ENCODE data around the gene ASAP3.
"Not testable (repeated sequence)": the region's sequence is repeated elsewhere in the genome, so short reads cannot be mapped to it uniquely, and the experiment has no call there.

The ASAP3 gene

DNA sequence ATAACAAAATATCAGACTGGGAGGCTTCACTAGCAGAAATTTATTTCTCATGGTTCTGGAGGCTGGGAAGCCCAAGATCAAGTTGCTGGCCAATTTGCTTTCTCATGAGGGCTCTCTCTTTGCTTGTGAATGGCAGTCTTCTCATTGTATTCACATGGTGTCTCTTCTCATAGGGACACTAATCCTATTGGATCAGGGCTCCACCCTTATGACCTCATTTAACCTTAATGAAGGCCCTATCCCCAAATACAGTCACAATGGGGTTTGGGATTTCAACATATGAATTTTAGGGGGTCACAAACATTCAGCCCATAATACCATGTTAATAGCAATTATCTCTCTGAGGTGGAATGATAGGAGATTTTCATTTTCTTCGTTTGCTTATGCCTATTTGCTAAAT lies 84.8 kb downstream of the ASAP3 start:
- in situ Hi-C loops (cut with MboI; ENCODE audit: low sequenced_read_pairs): no loop called here

DNA sequence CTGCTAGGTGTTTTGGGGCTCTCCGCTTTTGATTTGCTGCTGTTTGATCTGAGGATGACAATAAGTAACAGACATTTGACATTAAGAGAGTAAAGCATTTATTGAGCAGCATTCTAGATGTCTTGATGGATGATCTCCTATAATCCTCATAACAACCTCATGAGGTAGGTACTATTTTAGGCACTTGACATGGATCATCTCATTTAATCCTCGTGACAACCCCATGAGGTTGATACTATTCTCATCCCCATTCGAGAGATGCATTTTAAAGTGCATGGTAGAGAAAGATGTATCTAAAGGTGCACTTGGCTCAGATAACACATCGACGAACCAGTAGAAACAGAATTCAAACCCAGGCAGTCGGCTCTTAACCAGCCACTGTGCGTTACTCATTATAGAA lies 86.1 kb downstream of the ASAP3 start:
- in situ Hi-C loops (cut with MboI; ENCODE audit: low sequenced_read_pairs): no loop called here

DNA sequence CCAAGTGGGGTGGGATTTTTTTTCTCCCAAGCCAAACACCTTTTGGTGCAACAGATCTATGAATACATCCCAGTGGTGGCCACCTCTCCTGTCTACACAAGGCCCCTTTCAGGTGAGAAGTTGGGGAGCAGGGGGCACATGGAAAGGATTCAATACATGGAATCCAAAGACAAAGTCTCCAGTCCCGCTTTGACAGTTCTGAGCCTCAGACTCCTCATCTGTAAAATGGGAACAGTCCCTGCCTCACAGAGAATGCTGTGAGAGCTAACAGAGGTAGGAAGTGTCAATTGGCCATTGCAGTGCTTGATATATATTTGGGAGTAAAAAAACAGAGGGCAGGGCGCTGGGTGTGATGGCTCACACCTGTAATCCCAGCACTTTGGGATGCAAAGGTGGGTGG lies 87.6 kb downstream of the ASAP3 start:
- in situ Hi-C loops (cut with MboI; ENCODE audit: low sequenced_read_pairs): no loop called here

GRCh38 chr1:23395849-23396248 lies 88.1 kb downstream of the ASAP3 start:
- in situ Hi-C loops (cut with MboI; ENCODE audit: low sequenced_read_pairs): no loop called here

GRCh38 chr1:23395154-23395724 lies 88.7 kb downstream of the ASAP3 start:
- in situ Hi-C loops (cut with MboI; ENCODE audit: low sequenced_read_pairs): no loop called here

- in situ Hi-C loops (cut with MboI; ENCODE audit: low sequenced_read_pairs): no loop called here
Observed at GRCh38 chr1:23394684-23395083, 89.3 kb downstream of the ASAP3 start.

- in situ Hi-C loops (cut with MboI; ENCODE audit: low sequenced_read_pairs): no loop called here
Observed at GRCh38 chr1:23394181-23394580, 89.8 kb downstream of the ASAP3 start.

- in situ Hi-C loops (cut with MboI; ENCODE audit: low sequenced_read_pairs): no loop called here
Observed at GRCh38 chr1:23393706-23394105, 90.3 kb downstream of the ASAP3 start.

- in situ Hi-C loops (cut with MboI; ENCODE audit: low sequenced_read_pairs): no loop called here
Observed at GRCh38 chr1:23392125-23392855, 91.7 kb downstream of the ASAP3 start.

- in situ Hi-C loops (cut with MboI; ENCODE audit: low sequenced_read_pairs): no loop called here
Observed at GRCh38 chr1:23389837-23390321, 94.1 kb downstream of the ASAP3 start.

- in situ Hi-C loops (cut with MboI; ENCODE audit: low sequenced_read_pairs): no loop called here
Observed at GRCh38 chr1:23387494-23387893, 96.5 kb downstream of the ASAP3 start.

GRCh38 chr1:23385119-23385621 lies 98.8 kb downstream of the ASAP3 start:
- in situ Hi-C loops (cut with MboI; ENCODE audit: low sequenced_read_pairs): no loop called here

DNA sequence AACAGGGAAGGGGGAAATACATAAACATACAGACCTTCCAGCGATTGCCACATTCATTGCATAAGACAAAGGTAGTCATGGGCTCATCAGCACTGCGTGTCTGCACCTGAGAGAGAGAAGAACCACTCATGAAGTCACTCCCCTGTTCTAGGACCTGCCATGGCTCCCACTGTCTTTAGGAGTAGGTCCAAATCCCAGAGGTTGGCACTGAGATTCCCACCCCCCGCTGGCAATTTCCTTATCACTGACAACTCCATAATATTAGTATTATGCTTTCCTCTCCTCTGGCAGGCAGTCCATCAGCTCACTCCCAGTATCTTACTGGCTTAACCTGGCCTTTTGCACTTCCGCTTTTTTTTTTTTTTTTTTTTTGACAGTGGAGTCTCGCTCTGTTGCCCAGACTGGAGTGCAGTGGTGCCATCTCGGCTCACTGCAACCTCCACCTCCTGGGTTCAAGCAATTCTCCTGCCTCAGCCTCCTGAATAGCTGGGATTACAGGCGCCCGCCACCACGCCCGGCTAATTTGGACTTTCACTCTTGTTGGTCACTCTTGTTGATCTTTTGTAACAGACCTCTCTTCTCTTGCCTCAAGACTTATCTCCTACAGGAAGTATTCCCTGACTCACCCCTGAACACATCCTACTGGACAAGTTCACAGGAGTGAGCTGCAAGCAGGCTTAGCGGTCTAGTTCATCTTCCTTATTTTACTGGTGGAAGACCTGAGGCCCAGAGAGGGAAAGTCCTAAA lies 99.5 kb downstream of the ASAP3 start:
- in situ Hi-C loops (cut with MboI; ENCODE audit: low sequenced_read_pairs): no loop called here

GRCh38 chr1:23383577-23384311 lies 100.2 kb downstream of the ASAP3 start:
- in situ Hi-C loops (cut with MboI; ENCODE audit: low sequenced_read_pairs): no loop called here

DNA sequence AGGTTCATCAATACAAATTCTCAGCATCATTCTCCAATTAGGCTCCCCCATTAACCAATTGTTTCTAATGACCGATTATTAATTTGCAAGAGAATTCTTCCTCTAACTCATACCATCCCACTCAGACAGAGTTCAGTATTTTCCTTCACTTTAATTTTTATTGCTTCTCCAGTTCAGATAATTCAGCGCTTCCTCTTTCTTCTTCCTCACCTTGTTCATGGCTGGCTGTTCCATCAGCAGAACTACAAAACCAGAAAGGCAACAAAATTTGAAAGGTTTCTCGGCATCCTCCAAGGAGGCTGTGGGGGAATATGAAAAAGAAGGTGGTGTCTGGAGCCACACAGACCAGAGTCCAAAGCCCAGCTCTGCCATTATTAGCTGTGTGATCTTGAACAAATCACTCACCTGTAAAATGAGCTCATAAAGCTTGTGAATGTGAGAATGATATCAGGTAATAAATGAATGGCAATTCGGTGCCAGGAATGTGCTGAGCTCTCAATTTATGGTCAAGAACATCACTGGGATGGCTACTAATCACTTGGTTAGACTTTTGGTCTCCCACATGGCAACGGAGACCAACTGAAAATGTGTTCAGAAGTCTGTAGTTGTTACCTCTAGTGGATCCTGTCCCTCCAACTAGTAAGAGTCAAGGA lies 102.6 kb downstream of the ASAP3 start:
- in situ Hi-C loops (cut with MboI; ENCODE audit: low sequenced_read_pairs): no loop called here

DNA sequence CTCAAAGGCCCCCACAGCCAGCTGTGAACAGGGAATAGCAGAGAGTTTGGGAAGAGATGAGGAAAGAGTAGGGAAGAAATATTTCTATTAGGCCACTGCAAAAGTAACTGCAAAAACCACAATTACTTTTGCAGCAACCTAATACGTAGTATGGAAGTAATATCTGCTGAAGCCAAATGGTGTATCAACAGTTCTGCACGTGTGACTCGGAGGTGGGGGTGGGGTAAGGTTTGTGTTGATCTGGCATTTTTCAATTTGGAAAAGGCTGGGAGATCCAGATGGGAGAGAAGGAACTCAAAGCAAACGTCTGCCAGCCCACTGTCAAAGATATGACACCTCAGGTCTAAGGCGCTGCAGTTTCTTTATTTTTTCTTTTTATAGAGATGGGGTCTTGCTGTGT lies 103.3 kb downstream of the ASAP3 start:
- in situ Hi-C loops (cut with MboI; ENCODE audit: low sequenced_read_pairs): no loop called here

- in situ Hi-C loops (cut with MboI; ENCODE audit: low sequenced_read_pairs): not testable (repeated sequence)
Observed at GRCh38 chr1:23380236-23380635, 103.7 kb downstream of the ASAP3 start.
